Measurements from ENCODE around the gene NDE1. TPM values are rescaled to one million over a fixed set of nuclear protein-coding genes. Genes with fewer than 3 reads are reported as not detected.

NDE1 gene
- total RNA-seq, 3 donors from 2014 or later: 19.0 to 34.7 (median 34.1) TPM

- Histone ChIP-seq H3K9me3 (no peaks in the 10 kb centered on the region), H3K4me3 (no peak overlapping the region), H3K36me3 (no peaks in the 10 kb centered on the region), H3K27ac (no peak overlapping the region), H3K4me1 (no peaks in the 10 kb centered on the region), H3K27me3 (no peaks in the 10 kb centered on the region)
- intact Hi-C loops (cut with DNase I; ENCODE audit: low total_unique reads): no loop called here
- no peak for DNase-seq (ENCODE audit: low spot score in 2 of 2)
- TF ChIP-seq POLR2AphosphoS5 (IDR thresholded peaks at IDR 0.05) (no peak), POLR2A (IDR thresholded peaks at IDR 0.05) (no peak), CTCF (IDR thresholded peaks at IDR 0.05) (no peak)
Measured at GRCh38 chr16:15707332-15707731, 57.3 kb downstream of the NDE1 start.

GRCh38 chr16:15708096-15708495 is 58.1 kb downstream of the NDE1 start:
- H3K4me1 ChIP-seq: no peaks in the 10 kb centered on the region
- intact Hi-C loops (cut with DNase I; ENCODE audit: low total_unique reads): no loop called here

GRCh38 chr16:15708997-15709396 is 59.0 kb downstream of the NDE1 start:
- no peak overlapping the region for H3K4me3 ChIP-seq
- H3K27ac ChIP-seq: no peak overlapping the region
- intact Hi-C loops (cut with DNase I; ENCODE audit: low total_unique reads): no loop called here

More at GRCh38 chr16:15708096-15708495, 58.1 kb downstream of the NDE1 start:
- no peak for DNase-seq (ENCODE audit: low spot score in 2 of 2)
- Histone ChIP-seq H3K4me3 (no peak overlapping the region), H3K9me3 (no peaks in the 10 kb centered on the region), H3K27ac (no peak overlapping the region), H3K36me3 (no peaks in the 10 kb centered on the region), H3K27me3 (no peaks in the 10 kb centered on the region)
- TF ChIP-seq CTCF (IDR thresholded peaks at IDR 0.05) (no peak), POLR2AphosphoS5 (IDR thresholded peaks at IDR 0.05) (no peak), POLR2A (IDR thresholded peaks at IDR 0.05) (no peak)

GRCh38 chr16:15714393-15715172 is 64.5 kb downstream of the NDE1 start:
- Histone ChIP-seq H3K27me3 (no peaks in the 10 kb centered on the region), H3K36me3 (no peaks in the 10 kb centered on the region), H3K4me3 (no peak overlapping the region), H3K4me1 (no peaks in the 10 kb centered on the region), H3K9me3 (no peaks in the 10 kb centered on the region), H3K27ac (no peak overlapping the region)
- intact Hi-C loops (cut with DNase I; ENCODE audit: low total_unique reads): no loop called here
- DNase-seq (ENCODE audit: low spot score in 2 of 2): no peak
- TF ChIP-seq POLR2A (IDR thresholded peaks at IDR 0.05) (no peak), POLR2AphosphoS5 (IDR thresholded peaks at IDR 0.05) (no peak), CTCF (IDR thresholded peaks at IDR 0.05) (no peak)

More at GRCh38 chr16:15708997-15709396, 59.0 kb downstream of the NDE1 start:
- TF ChIP-seq POLR2AphosphoS5 (IDR thresholded peaks at IDR 0.05) (no peak), CTCF (IDR thresholded peaks at IDR 0.05) (no peak), POLR2A (IDR thresholded peaks at IDR 0.05) (no peak)
- Histone ChIP-seq H3K4me1 (no peaks in the 10 kb centered on the region), H3K27me3 (no peaks in the 10 kb centered on the region), H3K36me3 (no peaks in the 10 kb centered on the region), H3K9me3 (no peaks in the 10 kb centered on the region)
- no peak for DNase-seq (ENCODE audit: low spot score in 2 of 2)

GRCh38 chr16:15715221-15715620 is 65.2 kb downstream of the NDE1 start:
- intact Hi-C loops (cut with DNase I; ENCODE audit: low total_unique reads): no loop called here

More at GRCh38 chr16:15715221-15715620, 65.2 kb downstream of the NDE1 start:
- Histone ChIP-seq H3K9me3 (no peaks in the 10 kb centered on the region), H3K27ac (no peak overlapping the region), H3K4me3 (no peak overlapping the region), H3K4me1 (no peaks in the 10 kb centered on the region), H3K36me3 (no peaks in the 10 kb centered on the region), H3K27me3 (no peaks in the 10 kb centered on the region)
- no peak for DNase-seq (ENCODE audit: low spot score in 2 of 2)
- TF ChIP-seq POLR2AphosphoS5 (IDR thresholded peaks at IDR 0.05) (no peak), CTCF (IDR thresholded peaks at IDR 0.05) (no peak), POLR2A (IDR thresholded peaks at IDR 0.05) (no peak)
